Gastrocnemius medialis (tissue), 4 donors: ENCODE measurements around the gene S100A4. TPM values are rescaled to one million over a fixed set of nuclear protein-coding genes. Genes with fewer than 3 reads are reported as not detected.
A peak's percentile ranks its signal among the peaks of the same experiment; 100 is the strongest.
"Not testable (repeated sequence)": the region's sequence is repeated elsewhere in the genome, so short reads cannot be mapped to it uniquely, and the experiment has no call there.

Experiments used
- ATAC-seq, 2 donors: fragments of 150-250 bp; one replicate each; pipeline ENCODE4 v1.9.1; 2016
- DNase-seq, 2 donors: peaks; one replicate each; pipeline ENCODE4 v3.0.0-alpha.2; 2019
- H3K27ac ChIP-seq, 4 donors: fragments of 200-600 bp; sonication (generic); 1 replicate in 1 of 4; 2 replicates in 3 of 4; pipeline ENCODE4 v1.5.1; 2016 to 2018; ENCODE audit warnings: mild to moderate bottlenecking in 2 of 4, moderate library complexity in 1 of 4
- H3K27me3 ChIP-seq, 3 donors: fragments of 200-600 bp; sonication (generic) in 2 of 3; 1 replicate in 1 of 3; 2 replicates in 2 of 3; pipeline versions ENCODE4 v1.5.1 to v1.6.0; 2016 to 2019; ENCODE audit warnings: mild to moderate bottlenecking in 1 of 3, moderate library complexity in 1 of 3
- H3K36me3 ChIP-seq, 2 donors: fragments of 200-600 bp; sonication (generic) in 1 of 2; one replicate each; pipeline ENCODE4 v1.5.1; 2017 to 2018
- H3K4me1 ChIP-seq, 2 donors: fragments of 200-600 bp; sonication (generic) in 1 of 2; one replicate each; pipeline ENCODE4 v1.5.1; 2016 to 2017; ENCODE audit warnings: mild to moderate bottlenecking in 2 of 2
- H3K4me3 ChIP-seq, 4 donors: fragments of 200-600 bp; sonication (generic) in 3 of 4; 1 replicate in 1 of 4; 2 replicates in 3 of 4; pipeline ENCODE4 v1.5.1; 2016 to 2019; ENCODE audit warnings: mild to moderate bottlenecking in 2 of 4
- H3K9me3 ChIP-seq, 3 donors: fragments of 200-600 bp; sonication (generic) in 2 of 3; 1 replicate in 1 of 3; 2 replicates in 2 of 3; pipeline ENCODE4 v1.5.1; 2016 to 2019
- CTCF ChIP-seq, 5 experiments: fragments of 450-650 bp in 3 of 5; fragments of 200-600 bp in 2 of 5; sonication (generic) in 2 of 5; IDR thresholded peaks in 4 of 5; conservative IDR thresholded peaks in 1 of 5; 1 replicate in 4 of 5; 2 replicates in 1 of 5; pipeline ENCODE4 v1.5.1; 2016 to 2019; ENCODE audit warnings: antibody characterized with exemption in 5 of 5, mild to moderate bottlenecking in 3 of 5, moderate library complexity in 3 of 5
- POLR2A ChIP-seq, 2 donors: fragments of 450-650 bp; IDR thresholded peaks; one replicate each; pipeline ENCODE4 v1.6.1; 2017; ENCODE audit warnings: antibody characterized with exemption in 2 of 2, mild to moderate bottlenecking in 2 of 2, moderate library complexity in 2 of 2
- in situ Hi-C, 4 donors: fragments of 200-750 bp; cut with MboI; loops; one replicate each; pipeline versions ENCODE4 v1.15.0 to v1.8.0; 2017; ENCODE audit warnings: low sequenced_read_pairs in 4 of 4
- intact Hi-C: fragments of 100-400 bp; cut with DNase I; formaldehyde crosslinking; loops from one replicate; pipeline ENCODE4 v1.15.1; 2023; ENCODE audit warnings: low total_unique reads
- total RNA-seq, 4 donors: library from RNA; depleted of rRNA; stranded (reverse); fragments of >200 nt; gene quantifications; one replicate each; pipeline versions ENCODE4 v1.1.0 to v1.2.3, GENCODE V29; 2016

The S100A4 gene
- total RNA-seq, 4 donors from 2014 or later: 76.8 to 377 (median 144) TPM

- intact Hi-C loops (loop anchor here (1.0 to 10.0 kb wide), 5 partner anchors 75 to 422 kb away; partner anchors contain the start of genes ILF2, RAB13 and S100A9), in situ Hi-C loops (loop anchor here in 3 of 4 donors (5.0 to 10.0 kb wide), 2 partner anchors 33 to 51 kb away; no protein-coding TSS in a partner anchor)
- Histone ChIP-seq H3K27me3 (no peaks in the 10 kb centered on the region), H3K4me1 (peaks cover 27 to 38% of the 10 kb centered on the region in 2 donors), H3K9me3 (no peaks in the 10 kb centered on the region), H3K36me3 (no peaks in the 10 kb centered on the region), H3K27ac (peak within 1 kb of the TSS; percentile 87 to 94 (median 92)), H3K4me3 (peak within 1 kb of the TSS in 1 of 4 donors; percentile 8)
- no peak for TF ChIP-seq CTCF (IDR thresholded peaks at IDR 0.05 in 4 of 5, conservative IDR thresholded peaks at IDR 0.05 in 1 of 5)
- peak; percentile 29 to 33 for TF ChIP-seq POLR2A (IDR thresholded peaks at IDR 0.05)
- DNase-seq (peak; percentile 67 to 77), ATAC-seq (peak; percentile 48 to 65)
Observed at GRCh38 chr1:153565529-153566374, 20.1 kb upstream of the S100A4 start, which contains the start of gene S100A2. TSS of gene S100A2 (minus strand) at chr1:153565844. CDS start at chr1:153563877, 1,967 bp downstream.

- in situ Hi-C loops (loop anchor here (5.0 to 10.0 kb wide), 2 partner anchors 49 to 52 kb away; no protein-coding TSS in a partner anchor), intact Hi-C loops (loop anchor here (10.0 kb wide), 1 partner anchor 209 kb away; the partner anchor contains the start of gene S100A9)
- TF ChIP-seq POLR2A (IDR thresholded peaks at IDR 0.05) (no peak), CTCF (IDR thresholded peaks at IDR 0.05 in 4 of 5, conservative IDR thresholded peaks at IDR 0.05 in 1 of 5) (no peak)
- Histone ChIP-seq H3K9me3 (no peaks in the 10 kb centered on the region), H3K4me1 (peaks cover 27 to 37% of the 10 kb centered on the region in 2 donors), H3K27ac (peak overlapping the region in 1 of 4 donors; percentile 28), H3K27me3 (no peaks in the 10 kb centered on the region), H3K36me3 (no peaks in the 10 kb centered on the region), H3K4me3 (no peak overlapping the region)
- ATAC-seq (no peak), DNase-seq (no peak)
Observed at GRCh38 chr1:153563991-153564390, 18.4 kb upstream of the S100A4 start.

DNA sequence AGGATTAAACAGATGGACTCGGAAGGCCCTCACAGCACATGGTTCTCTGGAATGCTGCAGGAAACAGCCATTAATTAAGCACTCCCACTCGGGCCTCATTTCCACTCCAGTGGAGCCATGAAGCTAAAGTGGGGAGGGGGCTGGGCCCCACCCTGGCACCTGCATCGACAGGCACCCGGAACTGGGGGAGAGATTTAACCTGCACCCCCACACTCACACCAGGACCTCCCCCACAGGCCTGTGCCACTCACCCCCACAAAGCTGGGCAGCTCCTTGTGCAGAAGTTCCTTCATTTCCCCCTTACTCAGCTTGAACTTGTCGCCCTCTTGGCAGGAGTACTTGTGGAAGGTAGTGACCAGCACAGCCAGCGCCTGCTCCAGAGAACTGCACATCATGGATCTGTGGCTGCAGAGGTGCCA lies 17.9 kb upstream of the S100A4 start:
- TF ChIP-seq POLR2A (IDR thresholded peaks at IDR 0.05) (no peak), CTCF (IDR thresholded peaks at IDR 0.05 in 4 of 5, conservative IDR thresholded peaks at IDR 0.05 in 1 of 5) (no peak)
- intact Hi-C loops (loop anchor here (10.0 kb wide), 1 partner anchor 209 kb away; the partner anchor contains the start of gene S100A9), in situ Hi-C loops (loop anchor here (5.0 to 10.0 kb wide), 2 partner anchors 49 to 51 kb away; no protein-coding TSS in a partner anchor)
- ATAC-seq (no peak), DNase-seq (no peak)
- no peaks in the 10 kb centered on the region for H3K9me3 ChIP-seq
- H3K27ac ChIP-seq: no peak overlapping the region
- no peaks in the 10 kb centered on the region for H3K36me3 ChIP-seq
- H3K27me3 ChIP-seq: no peaks in the 10 kb centered on the region
- peaks cover 27 to 33% of the 10 kb centered on the region in 2 donors for H3K4me1 ChIP-seq
- H3K4me3 ChIP-seq: no peak overlapping the region

DNA sequence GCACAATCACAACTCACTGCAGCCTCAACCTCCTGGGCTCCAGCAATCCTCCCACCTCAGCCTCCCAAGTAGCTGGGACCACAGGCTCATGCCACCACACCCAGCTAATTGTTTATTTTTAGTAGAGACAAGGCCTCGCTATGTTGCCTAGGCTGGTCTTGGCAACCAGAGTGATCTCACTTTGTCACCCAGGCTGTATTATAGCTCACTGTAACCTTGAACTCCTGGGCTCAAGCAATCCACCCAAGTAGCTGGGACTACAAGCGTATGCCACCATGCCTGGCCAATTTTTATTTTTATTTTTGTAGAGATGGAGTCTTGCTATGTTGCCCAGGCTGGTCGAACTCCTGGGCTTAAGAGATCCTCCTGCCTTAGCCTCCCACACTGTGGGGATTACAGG lies 16.4 kb upstream of the S100A4 start:
- Histone ChIP-seq H3K4me1 (peaks cover 14 to 19% of the 10 kb centered on the region in 2 donors), H3K27ac (peak overlapping the region in 2 of 4 donors; percentile 16 to 18)
- not testable (repeated sequence) for ATAC-seq, H3K27me3 ChIP-seq, H3K36me3 ChIP-seq, H3K4me3 ChIP-seq, H3K9me3 ChIP-seq, DNase-seq
- in situ Hi-C loops (loop anchor here (5.0 to 10.0 kb wide), 2 partner anchors 47 to 50 kb away; no protein-coding TSS in a partner anchor), intact Hi-C loops (loop anchor here (10.0 kb wide), 1 partner anchor 207 kb away; the partner anchor contains the start of gene S100A9)
